Suprapubic skin (tissue), 4 donors: ENCODE results near the gene ATF6.

ENCODE experiments used
- CTCF ChIP-seq, 2 donors: fragments of 200-600 bp in 1 of 2; fragments of 450-650 bp in 1 of 2; sonication (generic) in 1 of 2; IDR thresholded peaks; one replicate each; pipeline ENCODE4 v1.5.1; 2016 to 2019; ENCODE audit warnings: antibody characterized with exemption in 2 of 2, mild to moderate bottlenecking in 1 of 2, moderate library complexity in 1 of 2
- EP300 ChIP-seq: sonication (generic); formaldehyde crosslinking; IDR thresholded peaks from one replicate; pipeline ENCODE4 v1.6.1; 2017; ENCODE audit warnings: antibody characterized with exemption
- POLR2A ChIP-seq, 2 donors: fragments of 450-650 bp; IDR thresholded peaks; one replicate each; pipeline ENCODE4 v1.6.1; 2017; ENCODE audit warnings: antibody characterized with exemption in 2 of 2, mild to moderate bottlenecking in 2 of 2, moderate library complexity in 2 of 2
- POLR2AphosphoS5 ChIP-seq, 3 donors: sonication (generic); formaldehyde crosslinking; IDR thresholded peaks; one replicate each; pipeline ENCODE4 v1.6.1; 2017; ENCODE audit warnings: antibody characterized with exemption in 3 of 3

DNA sequence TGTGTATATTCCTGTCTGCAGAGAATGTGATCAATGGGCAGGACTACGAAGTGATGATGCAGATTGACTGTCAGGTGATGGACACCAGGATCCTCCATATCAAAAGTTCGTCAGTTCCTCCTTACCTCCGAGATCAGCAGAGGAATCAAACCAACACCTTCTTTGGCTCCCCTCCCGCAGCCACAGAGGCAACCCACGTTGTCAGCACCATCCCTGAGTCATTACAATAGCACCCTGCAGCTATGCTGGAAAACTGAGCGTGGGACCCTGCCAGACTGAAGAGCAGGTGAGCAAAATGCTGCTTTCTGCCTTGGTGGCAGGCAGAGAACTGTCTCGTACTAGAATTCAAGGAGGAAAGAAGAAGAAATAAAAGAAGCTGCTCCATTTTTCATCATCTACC lies 192.3 kb downstream of the ATF6 start:
- TF ChIP-seq POLR2A (IDR thresholded peaks at IDR 0.05) (no peak), EP300 (no peak), CTCF (IDR thresholded peaks at IDR 0.05) (no peak), POLR2AphosphoS5 (IDR thresholded peaks at IDR 0.05) (no peak)
